HG03064 (cell line): ENCODE measurements around the gene TBX20.
"Not testable (repeated sequence)": the region's sequence is repeated elsewhere in the genome, so short reads cannot be mapped to it uniquely, and the experiment has no call there.

ENCODE experiments used
- ATAC-seq: cut with Tn5 transposase; IDR thresholded peaks from one replicate; pipeline ENCODE4 v1.9.1; 2021; ENCODE audit warnings: low read depth; ENCODE audit not compliant: unreplicated experiment

TBX20 gene

DNA sequence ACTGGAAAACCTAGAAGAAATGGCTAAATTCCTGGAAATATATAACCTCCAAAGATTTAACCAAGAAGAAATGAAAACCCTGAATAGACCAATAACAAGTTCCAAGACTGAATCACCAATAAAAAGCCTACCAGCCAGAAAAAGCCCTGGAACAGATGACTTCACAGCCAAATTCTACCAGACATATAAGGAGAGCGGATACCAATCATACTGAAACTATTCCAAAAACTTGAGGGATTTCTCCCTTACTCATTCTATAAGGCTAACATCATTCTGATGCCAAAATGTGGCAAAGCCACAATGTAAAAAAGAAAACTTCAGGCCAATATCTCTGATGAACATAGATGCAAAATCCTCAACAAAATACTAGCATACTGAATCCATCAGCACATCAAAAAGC lies 86.7 kb downstream of the TBX20 start:
- not testable (repeated sequence) for ATAC-seq

DNA sequence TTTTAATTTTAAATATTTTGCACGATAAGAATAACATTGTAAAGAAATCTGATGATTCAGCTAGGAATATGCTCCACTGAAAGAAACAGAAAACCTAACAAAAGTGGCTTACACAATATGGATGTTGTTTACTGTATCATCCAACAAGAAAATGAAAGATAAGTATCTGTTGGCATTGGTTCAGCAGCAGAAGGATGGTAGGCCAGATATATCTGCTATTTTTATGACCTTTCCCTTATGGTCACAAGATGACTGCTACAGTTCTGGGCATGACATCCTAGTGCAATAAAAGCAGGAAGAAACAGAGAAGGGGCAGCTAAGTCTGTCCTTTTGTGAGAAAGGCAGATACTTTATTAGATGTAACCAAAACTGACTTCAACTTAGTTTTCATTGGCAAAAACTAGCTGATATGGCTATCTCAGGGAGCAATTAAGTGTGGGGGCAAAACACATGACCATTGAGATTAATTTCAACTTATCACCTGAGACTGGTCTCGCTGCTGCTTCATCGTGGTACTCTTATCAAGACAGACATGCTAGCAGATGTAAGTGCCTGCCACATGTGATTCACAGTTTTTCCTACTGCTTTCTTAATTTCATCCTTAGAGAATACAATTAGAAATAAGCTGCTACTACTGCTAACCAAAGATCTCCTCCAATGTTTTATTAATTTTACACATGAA lies 92.7 kb downstream of the TBX20 start:
- not testable (repeated sequence) for ATAC-seq
